Stimulated activated CD8-positive, alpha-beta memory T cell treated with anti-CD3 and anti-CD28 coated beads, Interleukin-7, amount 100 ng/mL, for 24 hours (primary cell): ENCODE measurements around the gene TPRA1.
"Not testable (repeated sequence)": the region's sequence is repeated elsewhere in the genome, so short reads cannot be mapped to it uniquely, and the experiment has no call there.

Source experiments
- DNase-seq: peaks from one replicate; pipeline ENCODE4 v3.0.0-alpha.2; 2020; ENCODE audit warnings: low read depth

The TPRA1 gene

DNA sequence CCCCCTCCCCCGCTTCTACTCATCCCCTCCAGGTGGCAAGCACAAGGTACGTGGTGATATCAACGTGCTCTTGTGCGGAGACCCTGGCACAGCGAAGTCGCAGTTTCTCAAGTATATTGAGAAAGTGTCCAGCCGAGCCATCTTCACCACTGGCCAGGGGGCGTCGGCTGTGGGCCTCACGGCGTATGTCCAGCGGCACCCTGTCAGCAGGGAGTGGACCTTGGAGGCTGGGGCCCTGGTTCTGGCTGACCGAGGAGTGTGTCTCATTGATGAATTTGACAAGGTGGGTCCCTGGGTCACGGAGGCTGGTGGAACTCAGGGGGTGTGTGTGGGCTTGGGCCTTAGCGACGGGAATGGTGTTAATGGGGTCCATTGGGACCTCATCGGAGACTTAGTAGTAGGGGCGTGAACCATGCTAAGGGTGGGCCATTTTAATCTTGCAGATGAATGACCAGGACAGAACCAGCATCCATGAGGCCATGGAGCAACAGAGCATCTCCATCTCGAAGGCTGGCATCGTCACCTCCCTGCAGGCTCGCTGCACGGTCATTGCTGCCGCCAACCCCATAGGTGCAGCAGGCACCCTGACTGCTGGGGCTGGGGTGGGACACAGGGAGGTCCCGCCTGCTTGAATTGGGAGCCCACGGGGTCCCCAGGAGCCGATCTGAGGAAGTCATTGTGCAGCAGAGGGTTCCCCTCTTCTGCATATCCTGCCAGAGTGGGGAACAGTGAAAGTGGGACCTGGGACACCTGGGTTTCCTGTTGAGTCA lies 26.5 kb upstream of the TPRA1 start:
- no peak for DNase-seq

DNA sequence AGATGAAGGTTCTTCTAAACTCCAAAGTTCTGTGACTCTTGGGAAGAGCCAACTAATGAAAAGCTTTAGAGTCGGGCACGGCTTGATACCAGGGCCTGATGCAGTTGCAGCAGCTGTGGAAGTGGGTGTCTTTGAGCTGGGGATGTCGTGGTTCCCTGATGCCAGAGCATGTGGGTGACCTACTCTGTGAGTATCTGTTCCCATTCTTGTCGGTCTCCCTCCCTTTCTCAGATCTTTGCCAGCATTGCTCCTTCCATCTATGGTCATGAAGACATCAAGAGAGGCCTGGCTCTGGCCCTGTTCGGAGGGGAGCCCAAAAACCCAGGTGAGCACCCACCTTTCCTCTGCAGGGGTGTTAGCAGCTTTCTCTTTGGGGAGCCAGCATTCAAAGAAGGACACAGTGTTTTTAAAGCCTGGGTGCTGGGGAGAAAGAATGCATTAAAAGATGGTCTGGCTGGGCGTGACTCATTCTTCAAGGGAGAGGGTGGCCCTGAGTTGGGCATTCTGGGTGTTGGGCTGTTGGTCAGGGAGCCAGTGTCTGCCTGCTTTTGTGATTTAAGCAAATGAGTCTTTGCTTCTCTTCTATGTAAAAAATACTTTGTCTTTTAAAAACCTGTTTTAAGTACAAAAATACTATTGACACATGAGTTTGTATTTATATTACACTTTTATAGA lies 25.2 kb upstream of the TPRA1 start:
- DNase-seq = no peak

DNA sequence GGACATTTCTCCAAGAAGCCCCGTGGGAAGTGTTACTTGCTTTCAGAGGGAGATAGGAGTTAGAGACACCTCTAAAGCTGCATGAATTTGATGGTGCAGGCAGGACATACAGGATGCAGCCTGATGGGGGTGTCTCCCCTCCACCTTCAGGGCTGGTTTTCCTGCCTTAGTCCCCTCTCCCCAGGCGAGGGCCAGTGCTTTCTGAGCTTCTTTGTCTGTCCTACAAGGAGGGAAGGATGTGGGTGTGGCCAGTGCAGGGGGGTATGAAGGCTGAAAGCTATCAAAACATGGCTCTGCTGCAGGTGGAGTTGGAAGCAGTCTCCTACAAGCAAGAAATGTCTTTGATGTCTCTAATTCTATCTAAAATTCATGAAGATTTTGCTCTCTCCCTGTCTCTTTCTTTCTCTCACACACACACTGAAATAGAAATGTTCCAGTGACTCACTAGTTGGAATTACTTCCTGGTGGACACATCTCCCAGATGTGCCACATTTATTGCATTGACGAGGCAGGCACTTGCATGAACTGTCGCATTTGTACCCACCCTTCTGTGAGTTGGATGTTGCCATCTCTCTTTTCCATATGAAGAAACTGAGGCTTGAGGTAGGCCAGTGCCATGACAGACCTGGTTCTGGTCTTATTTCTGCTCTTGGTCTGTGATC lies 24.5 kb upstream of the TPRA1 start:
- no peak for DNase-seq

DNA sequence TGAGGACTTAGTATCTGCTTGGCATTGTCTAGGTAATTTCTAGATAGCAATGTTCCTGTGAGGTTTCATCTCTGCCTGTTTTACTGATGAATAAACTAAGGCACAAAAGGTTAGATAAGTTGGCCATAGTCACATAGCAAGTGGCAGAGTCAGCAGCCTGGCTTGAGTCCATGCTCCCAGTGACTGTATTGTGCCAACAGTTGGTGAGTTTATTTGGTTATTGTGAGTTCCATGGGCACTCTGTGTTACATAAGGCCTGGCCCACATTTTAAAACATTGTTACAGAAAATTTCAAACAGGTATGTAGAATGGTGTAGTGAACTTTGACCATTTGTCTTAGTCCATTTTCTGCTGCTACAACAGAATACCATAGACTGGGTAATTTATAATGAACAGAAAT lies 22.9 kb upstream of the TPRA1 start:
- DNase-seq = no peak

DNA sequence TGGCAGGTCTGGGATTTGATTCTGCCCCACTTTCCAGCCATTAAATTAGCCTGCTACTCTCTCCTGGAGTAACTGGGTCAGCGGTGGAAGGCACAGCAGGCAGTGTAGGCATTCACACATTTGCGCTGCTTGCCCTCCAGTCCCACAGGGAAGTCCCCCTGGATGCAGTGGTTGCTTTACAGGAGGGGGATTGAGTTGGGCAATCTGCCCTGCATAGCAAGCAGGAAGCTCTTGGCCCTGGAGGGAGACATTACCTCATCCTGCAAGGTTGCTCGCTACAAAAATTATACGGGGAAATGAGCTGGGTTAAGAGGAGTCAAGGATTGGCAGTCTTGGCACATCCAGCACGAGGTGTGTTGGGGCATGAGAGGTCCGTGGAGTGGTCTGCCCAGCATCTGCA lies 22.4 kb upstream of the TPRA1 start:
- DNase-seq = no peak

DNA sequence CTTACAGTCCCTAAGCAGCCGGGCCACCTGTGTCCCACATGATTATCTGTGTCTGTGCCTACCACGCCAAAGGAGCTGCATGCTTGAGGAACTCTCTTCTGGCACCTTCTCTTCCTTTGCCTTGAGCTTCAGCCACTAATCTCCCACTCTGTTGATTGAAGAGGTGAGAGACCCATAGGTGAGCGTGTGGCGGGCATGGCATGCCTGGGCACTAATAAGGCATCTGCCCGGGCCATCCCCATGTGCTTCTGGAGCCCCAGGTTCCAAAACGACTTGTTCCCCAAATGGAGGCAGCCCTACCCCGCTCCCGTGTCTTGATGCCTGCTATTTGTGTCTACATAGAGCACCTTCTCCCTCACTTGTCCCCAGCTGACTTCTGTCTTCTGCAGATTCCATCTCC lies 20.7 kb upstream of the TPRA1 start:
- DNase-seq = no peak

DNA sequence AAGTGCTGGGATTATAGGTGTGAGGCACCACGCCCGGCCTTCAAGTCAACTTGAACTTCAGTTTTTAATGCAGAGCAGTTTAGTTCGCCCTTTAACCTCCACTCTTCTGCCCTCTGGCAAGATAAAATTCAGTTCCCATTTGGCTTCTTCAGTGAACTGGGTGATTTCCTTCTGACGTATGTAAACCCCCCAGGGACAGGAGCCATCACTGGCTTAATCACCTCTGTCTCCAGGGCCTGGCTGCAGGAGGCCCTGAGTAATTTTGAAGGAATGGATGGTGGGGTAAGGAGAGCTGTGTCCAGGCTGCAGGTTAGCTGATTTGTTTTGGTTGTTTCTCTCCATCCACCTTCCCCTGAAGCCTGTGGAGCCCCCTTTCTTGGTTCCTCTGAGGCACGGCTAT lies 19.6 kb upstream of the TPRA1 start:
- DNase-seq = no peak

DNA sequence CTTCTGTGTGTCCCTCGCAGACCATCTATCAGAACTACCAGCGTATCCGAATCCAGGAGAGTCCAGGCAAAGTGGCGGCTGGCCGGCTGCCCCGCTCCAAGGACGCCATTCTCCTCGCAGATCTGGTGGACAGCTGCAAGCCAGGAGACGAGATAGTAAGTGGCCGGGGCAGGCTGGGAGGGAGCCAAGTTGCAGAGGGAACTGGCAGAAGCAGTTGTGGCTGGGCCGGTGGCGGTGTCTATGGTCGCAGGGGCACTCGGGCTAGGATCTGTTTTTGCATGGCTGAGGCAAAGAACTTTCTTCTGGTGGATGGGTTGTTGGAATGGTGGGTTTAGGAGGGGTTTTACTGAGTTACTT lies 17.8 kb upstream of the TPRA1 start:
- no peak for DNase-seq

DNA sequence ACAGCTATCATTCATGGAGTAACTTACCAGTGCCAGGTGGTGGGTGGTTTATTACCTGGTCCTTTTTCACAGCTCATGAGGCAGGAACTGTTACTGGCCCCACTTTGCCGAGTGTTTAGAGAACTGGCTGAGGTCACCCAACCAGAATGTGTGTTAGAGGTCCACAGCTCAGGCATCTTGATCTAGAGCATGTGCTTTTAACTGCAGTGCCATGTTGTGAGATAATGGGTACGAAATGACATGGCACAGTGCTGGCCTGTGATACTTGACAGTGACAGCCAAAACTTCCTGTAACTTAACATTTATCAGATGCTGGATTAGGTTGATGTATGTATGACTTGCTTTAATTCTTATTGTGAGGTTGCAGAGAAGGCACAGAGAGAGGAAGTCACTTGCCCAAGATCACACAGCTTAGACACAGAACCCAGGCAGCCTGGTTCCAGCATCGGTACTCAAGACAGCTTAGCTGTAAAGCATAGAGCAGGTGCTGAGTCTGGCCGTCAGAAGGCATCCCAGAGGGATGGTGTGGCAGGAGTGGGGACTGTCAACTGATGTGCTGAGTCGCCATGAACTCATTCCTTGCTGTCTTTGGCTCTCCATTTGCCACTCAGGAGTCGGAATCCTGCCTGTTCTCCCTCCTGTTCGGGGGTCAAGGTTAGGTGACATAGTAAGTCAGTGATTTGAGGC lies 17.3 kb upstream of the TPRA1 start:
- DNase-seq = no peak

DNA sequence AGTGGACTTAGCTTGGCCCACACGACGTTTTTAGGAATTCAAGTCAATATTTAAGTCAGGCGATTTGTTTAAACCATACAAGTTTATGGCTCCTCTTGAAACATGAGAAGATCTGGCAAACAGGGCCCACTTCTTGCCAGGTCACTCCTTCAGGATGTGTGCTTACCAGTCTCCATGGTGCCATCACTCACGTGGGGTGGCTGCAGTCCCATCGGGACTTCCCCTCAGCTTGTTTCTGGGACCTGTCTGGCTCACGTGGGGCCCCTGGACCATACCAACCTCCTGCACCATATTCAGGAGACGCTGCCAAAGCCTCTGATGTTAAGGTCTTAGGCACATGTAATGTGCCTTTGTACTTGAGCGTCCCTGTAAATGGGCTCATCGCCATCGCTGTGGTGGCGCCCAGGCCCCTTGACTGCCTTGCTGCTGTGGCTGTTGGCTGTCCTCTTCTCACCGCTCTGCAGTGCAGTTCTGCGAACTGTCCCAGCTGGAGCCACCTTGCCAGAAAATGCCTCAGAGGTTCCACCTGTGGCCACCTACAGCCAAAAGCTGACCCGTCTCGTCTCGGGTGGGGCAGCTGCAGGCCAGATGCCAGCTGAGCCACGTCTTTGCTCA lies 16.6 kb upstream of the TPRA1 start:
- no peak for DNase-seq

DNA sequence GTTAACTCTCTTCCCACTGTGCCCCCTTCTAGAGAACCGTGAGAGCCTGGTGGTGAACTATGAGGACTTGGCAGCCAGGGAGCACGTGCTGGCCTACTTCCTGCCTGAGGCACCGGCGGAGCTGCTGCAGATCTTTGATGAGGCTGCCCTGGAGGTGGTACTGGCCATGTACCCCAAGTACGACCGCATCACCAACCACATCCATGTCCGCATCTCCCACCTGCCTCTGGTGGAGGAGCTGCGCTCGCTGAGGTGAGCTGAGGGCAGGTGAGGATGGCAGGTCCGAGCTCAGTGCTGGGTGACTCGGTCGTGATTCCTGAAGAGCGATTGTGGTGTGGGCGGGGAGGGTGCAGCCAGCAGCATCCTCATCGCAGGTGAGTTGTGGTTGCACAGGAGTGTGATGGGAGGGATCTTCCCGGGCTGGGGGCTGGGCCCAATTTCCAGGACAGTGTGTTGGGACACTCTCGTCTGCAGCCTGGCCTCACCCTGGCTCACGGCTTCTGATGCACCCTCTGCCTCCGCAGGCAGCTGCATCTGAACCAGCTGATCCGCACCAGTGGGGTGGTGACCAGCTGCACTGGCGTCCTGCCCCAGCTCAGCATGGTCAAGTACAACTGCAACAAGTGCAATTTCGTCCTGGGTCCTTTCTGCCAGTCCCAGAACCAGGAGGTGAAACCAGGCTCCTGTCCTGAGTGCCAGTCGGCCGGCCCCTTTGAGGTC lies 15.7 kb upstream of the TPRA1 start:
- DNase-seq = no peak

DNA sequence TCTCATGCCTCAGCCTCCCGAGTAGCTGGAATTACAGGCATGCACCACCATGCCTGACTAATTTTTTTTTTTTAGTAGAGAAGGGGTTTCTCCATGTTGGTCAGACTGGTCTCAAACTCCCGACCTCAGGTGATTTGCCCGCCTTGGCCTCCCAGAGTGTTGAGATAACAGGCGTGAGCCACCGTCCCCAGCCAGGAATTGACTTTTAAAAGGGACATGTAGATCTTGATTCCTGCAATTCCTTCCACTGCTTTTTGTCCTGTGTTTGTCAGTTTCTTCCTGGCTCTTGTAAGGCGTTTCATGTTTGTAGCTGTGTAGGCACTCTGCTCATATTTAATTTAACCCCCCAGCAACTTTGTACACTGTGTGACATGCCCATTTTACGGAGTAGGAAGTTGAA lies 15.0 kb upstream of the TPRA1 start:
- not testable (repeated sequence) for DNase-seq

DNA sequence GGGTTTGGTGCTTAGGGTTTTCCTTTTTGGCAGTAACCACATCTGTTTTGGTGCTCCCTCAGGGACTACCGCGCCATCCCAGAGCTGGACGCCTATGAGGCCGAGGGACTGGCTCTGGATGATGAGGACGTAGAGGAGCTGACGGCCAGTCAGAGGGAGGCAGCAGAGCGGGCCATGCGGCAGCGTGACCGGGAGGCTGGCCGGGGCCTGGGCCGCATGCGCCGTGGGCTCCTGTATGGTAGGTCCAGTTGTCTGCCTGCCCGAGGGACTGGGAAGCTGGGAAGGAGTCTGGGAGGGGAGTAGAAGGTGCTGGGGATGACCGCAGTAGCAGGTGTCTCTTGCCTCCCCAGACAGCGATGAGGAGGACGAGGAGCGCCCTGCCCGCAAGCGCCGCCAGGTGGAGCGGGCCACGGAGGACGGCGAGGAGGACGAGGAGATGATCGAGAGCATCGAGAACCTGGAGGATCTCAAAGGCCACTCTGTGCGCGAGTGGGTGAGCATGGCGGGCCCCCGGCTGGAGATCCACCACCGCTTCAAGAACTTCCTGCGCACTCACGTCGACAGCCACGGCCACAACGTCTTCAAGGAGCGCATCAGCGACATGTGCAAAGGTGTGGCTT lies 14.1 kb upstream of the TPRA1 start:
- DNase-seq = no peak

DNA sequence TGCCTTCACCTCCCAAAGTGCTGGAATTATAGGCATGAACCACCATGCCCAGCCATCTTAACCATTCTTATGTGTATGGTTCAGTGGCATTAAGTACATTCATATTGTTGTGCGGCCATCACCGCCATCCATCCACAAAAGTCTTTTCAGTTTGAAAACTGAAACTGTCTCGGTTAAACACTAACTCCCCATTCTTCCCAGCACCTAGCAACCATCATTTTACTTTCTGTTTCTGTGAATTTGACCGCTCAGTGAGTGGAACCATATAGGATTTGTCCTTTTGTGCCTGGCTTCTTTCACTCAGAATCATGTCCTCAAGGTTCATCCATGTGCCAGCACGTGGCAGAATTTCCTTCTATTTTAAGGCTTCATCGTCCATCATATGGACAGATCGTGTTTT lies 13.5 kb upstream of the TPRA1 start:
- DNase-seq = no peak

DNA sequence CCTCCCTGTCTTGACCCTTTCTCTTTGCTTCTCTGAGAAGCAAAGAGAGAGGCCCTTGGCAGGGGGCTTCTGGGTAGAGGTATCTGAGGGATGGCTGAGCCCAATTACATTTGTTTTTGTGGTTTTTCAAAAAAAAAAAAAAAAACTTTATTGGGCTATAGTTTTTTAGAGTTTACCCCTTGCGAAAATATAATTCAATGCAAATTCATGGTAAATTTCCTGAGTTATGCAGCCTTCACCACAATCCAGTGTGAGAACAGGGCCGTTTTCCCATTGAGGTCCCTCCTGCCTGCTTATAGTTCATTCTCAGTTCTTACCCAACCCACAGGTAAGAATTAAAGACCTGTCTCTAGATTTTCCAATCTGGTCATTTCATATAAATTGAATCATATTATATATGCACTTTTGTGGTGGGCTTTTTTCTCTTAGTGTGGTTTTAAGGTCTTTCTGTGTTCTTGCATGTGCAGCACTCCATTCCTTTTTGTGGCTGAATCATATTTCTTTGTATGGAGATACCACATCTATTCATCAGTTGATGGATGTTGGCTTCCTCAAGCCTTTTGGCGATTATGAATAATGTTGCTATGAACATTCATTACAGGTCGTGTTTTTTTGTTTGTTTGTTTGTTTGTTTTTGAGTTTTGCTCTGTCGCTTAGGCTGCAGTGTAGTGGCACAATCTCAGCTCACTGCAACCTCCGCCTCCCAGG lies 10.4 kb upstream of the TPRA1 start:
- DNase-seq = no peak

DNA sequence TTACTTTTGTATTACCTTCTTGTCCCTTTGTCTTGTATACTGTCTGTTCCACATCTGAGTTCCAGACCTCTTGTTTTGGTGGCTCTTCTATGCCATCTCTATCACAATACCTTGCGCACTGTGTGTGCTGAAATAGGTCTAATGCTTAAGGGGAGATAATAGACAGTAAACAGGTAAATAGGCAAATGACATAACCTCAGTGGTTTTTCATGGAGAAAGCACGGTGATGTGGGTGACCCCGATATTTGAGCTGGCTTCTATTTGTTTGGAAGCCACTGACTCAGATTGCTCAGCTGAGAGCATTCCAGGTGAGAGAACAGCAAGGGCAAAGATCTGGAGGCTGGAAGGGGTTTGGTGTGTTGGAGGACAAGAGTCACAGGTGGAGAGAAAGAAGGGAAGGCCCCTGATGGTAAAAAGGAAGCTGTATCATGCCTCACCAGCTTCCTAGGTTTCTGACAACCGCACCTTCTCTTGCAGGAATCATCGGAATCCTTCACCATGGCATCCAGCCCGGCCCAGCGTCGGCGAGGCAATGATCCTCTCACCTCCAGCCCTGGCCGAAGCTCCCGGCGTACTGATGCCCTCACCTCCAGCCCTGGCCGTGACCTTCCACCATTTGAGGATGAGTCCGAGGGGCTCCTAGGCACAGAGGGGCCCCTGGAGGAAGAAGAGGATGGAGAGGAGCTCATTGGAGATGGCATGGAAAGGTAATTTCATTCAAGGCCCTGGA lies 8.5 kb upstream of the TPRA1 start:
- DNase-seq = no peak

DNA sequence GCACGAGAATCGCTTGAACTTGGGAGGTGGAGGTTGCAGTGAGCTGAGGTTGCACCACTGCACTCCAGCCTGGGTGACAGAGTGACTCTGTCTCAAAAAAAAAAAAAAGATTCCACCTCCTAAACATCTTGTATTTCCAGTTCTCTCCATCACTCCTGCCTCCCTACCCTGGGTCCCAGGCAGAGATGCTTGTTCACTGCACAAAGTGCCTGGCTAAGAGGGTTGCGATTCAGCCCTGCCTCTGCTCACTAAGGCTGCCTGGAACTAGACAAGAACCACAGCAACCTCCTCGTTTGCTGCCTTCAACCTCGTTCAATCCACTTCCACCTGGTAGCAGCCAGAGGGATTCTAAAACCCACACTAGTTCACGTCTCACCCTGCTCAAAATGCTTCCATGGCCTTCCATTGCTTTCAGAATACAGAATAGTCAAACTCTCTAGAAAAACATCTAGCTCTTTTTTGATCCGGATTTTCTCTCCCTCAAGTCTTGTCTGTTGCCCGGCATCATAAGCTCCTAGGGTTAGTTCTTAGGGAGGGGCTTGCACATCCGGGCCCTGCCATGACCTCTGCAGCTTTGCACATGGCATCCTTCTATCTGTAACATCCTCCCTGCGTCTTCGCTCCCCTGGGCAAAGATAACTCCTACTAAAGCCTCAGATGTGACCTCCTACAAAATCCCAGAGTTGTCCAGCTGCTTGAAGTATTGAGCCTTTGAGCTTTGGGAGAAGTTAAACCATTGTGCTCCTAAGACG lies 6.7 kb upstream of the TPRA1 start:
- DNase-seq = no peak

DNA sequence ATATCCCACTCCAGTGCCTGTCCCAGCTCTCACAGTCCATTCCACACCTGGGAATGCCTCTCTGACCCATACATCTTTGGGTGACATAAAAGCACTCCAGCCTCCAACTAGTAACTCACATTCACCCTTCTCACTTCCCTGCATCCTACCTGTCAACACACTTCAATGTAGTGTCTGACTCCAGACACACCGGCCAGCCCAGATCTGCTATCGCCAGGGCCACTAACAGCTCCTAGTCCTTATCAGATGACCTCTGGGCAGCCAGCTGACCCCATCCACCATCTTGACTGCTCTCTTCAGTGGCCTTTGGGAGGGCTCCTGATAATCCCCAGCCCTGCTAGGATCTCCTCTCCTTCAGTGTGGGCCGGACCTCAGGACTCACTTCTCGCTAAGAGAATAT lies 4.8 kb upstream of the TPRA1 start:
- no peak for DNase-seq

DNA sequence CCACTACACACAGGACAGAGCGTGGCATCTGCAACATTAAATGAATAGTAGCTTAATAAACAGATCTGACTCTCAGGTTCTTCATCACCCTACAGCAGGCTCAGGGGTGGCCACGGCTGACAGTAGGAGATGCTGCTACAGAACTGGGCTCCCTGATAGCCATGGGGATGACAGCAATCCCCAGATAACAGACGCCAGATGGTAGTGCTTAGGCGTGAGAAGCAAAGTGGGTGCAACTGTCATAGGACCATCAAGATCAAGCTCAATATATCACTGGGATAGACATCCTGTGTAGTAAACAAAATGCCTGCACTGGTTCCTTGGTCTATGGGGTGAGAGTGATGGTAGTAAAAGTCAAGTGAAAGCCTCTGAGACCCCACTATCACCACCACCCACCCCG lies 2.6 kb upstream of the TPRA1 start:
- no peak for DNase-seq
